ENCODE measurements around the gene CD22. TPM values are rescaled to one million over a fixed set of nuclear protein-coding genes. Genes with fewer than 3 reads are reported as not detected.

The CD22 gene
- total and polyA plus RNA-seq, 2 of the 8 experiments (the other 6 are each of a cell fraction or from before 2014, with no cell fraction given): 0.06 to 0.60 TPM

- TF ChIP-seq CHD7 (IDR thresholded peaks at IDR 0.05; ENCODE audit: insufficient replicate concordance, low read length) (no peak), HDAC6 (IDR thresholded peaks at IDR 0.05; ENCODE audit: low read depth, low read length) (no peak), POLR2AphosphoS5 (IDR thresholded peaks at IDR 0.05; ENCODE audit: low read depth, low read length) (no peak)
These were observed 37.7 kb upstream of the CD22 start (continued) for GRCh38 chr19:35291259-35291658.

All from H1 (cell line).